ENCODE measurements around the gene FCHSD2. TPM values are rescaled to one million over a fixed set of nuclear protein-coding genes. Genes with fewer than 3 reads are reported as not detected.

The FCHSD2 gene
- total and polyA plus RNA-seq, 9 donors: 18.6 to 68.5 (median 53.8) TPM

- Histone ChIP-seq H3K27ac (no peak overlapping the region), H3K4me3 (no peak overlapping the region), H3K36me3 (no peaks in the 10 kb centered on the region), H3K9me3 (no peaks in the 10 kb centered on the region), H3K27me3 (no peaks in the 10 kb centered on the region), H3K4me1 (ENCODE audit: insufficient read depth) (peaks cover 38% of the 10 kb centered on the region)
- 94 to 97% (median 96%) methylated on average over 4 of the region's 4 CpGs for WGBS, 3 donors
- TF ChIP-seq POLR2A (IDR thresholded peaks at IDR 0.05) (no peak), EP300 (IDR thresholded peaks at IDR 0.05) (no peak), CTCF (IDR thresholded peaks at IDR 0.05) (no peak)
- DNase-seq: peak in 1 of 5 donors; percentile 25
- intact Hi-C loops (cut with DNase I): loop anchor here (2.0 to 10.0 kb wide), 4 partner anchors 346 to 454 kb away; no protein-coding TSS in a partner anchor
Measured at GRCh38 chr11:73178681-73179080, 36.6 kb upstream of the FCHSD2 start.

GRCh38 chr11:73177778-73178539, 35.8 kb upstream of the FCHSD2 start:
- Histone ChIP-seq H3K9me3 (no peaks in the 10 kb centered on the region), H3K27ac (peak overlapping the region in 1 of 2 donors; percentile 78), H3K36me3 (no peaks in the 10 kb centered on the region), H3K27me3 (no peaks in the 10 kb centered on the region), H3K4me1 (ENCODE audit: insufficient read depth) (peaks cover 34% of the 10 kb centered on the region), H3K4me3 (no peak overlapping the region)
- DNase-seq: peak; percentile 88 to 92 (median 90)
- 43 to 50% (median 43%) methylated on average over 15 of the region's 15 CpGs for WGBS, 3 donors
- intact Hi-C loops (cut with DNase I): loop anchor here (2.0 to 10.0 kb wide), 4 partner anchors 346 to 453 kb away; no protein-coding TSS in a partner anchor
- TF ChIP-seq POLR2A (IDR thresholded peaks at IDR 0.05) (peak; percentile 24), EP300 (IDR thresholded peaks at IDR 0.05) (no peak), CTCF (IDR thresholded peaks at IDR 0.05) (peak; percentile 66 to 95 (median 86))

- Histone ChIP-seq H3K36me3 (no peaks in the 10 kb centered on the region), H3K9me3 (no peaks in the 10 kb centered on the region), H3K27ac (peak overlapping the region in 1 of 2 donors; percentile 78), H3K4me3 (no peak overlapping the region), H3K27me3 (no peaks in the 10 kb centered on the region), H3K4me1 (ENCODE audit: insufficient read depth) (peaks cover 30% of the 10 kb centered on the region)
- peak; percentile 46 to 72 (median 60) for DNase-seq
- WGBS, 3 donors: 11 to 40% methylated on average over 1 to 3 of the region's 3 CpGs; no CpG with 5 or more reads in 1 of the 3 donors
- TF ChIP-seq EP300 (IDR thresholded peaks at IDR 0.05): no peak
- no peak for TF ChIP-seq CTCF (IDR thresholded peaks at IDR 0.05)
- TF ChIP-seq POLR2A (IDR thresholded peaks at IDR 0.05): no peak
- intact Hi-C loops (cut with DNase I): loop anchor here in 3 of 4 donors (5.0 to 10.0 kb wide), 3 partner anchors 345 to 453 kb away; no protein-coding TSS in a partner anchor
Measured at GRCh38 chr11:73177380-73177777, 35.3 kb upstream of the FCHSD2 start.

- Histone ChIP-seq H3K27me3 (no peaks in the 10 kb centered on the region), H3K4me3 (no peak overlapping the region), H3K4me1 (ENCODE audit: insufficient read depth) (peaks cover 30% of the 10 kb centered on the region), H3K36me3 (no peaks in the 10 kb centered on the region), H3K9me3 (no peaks in the 10 kb centered on the region), H3K27ac (peak overlapping the region in 1 of 2 donors; percentile 78)
- peak in 1 of 5 donors; percentile 32 for DNase-seq
- 92 to 95% (median 93%) methylated on average over 1 of the region's 1 CpG for WGBS, 3 donors
- intact Hi-C loops (cut with DNase I): loop anchor here in 3 of 4 donors (5.0 to 10.0 kb wide), 3 partner anchors 345 to 452 kb away; no protein-coding TSS in a partner anchor
- TF ChIP-seq POLR2A (IDR thresholded peaks at IDR 0.05): no peak
- no peak for TF ChIP-seq EP300 (IDR thresholded peaks at IDR 0.05)
- no peak for TF ChIP-seq CTCF (IDR thresholded peaks at IDR 0.05)
Measured at GRCh38 chr11:73176874-73177155, 34.7 kb upstream of the FCHSD2 start.
